DMS 273 (cell line): Measurements from ENCODE around the gene FRMD4A.
A peak's percentile ranks its signal among the peaks of the same experiment; 100 is the strongest.

Experiments used
- DNase-seq: peaks from one replicate; lab custom pipeline; 2025; ENCODE audit not compliant: unreplicated experiment; lab: John Stamatoyannopoulos, UW

Gene FRMD4A

DNA sequence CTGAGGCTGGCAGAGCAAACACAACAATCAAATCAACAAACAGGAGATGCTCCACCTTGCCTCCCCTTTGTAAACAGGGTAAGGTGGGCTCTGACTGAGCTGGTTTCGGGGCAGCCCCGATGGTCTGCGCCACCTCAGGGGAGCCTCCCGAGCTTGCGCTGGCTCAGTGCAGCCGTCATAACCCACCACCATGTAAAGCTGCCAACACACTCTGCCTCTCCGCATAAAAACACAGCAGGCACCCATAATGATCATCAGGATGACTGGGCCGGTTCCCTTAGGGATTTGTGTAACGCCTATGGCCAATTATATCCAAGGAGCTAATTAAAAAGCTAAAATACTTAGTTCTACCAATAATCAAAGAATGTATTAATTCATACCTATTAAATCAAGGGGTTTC is 619.4 kb downstream of the FRMD4A start:
- DNase-seq, result no peak

DNA sequence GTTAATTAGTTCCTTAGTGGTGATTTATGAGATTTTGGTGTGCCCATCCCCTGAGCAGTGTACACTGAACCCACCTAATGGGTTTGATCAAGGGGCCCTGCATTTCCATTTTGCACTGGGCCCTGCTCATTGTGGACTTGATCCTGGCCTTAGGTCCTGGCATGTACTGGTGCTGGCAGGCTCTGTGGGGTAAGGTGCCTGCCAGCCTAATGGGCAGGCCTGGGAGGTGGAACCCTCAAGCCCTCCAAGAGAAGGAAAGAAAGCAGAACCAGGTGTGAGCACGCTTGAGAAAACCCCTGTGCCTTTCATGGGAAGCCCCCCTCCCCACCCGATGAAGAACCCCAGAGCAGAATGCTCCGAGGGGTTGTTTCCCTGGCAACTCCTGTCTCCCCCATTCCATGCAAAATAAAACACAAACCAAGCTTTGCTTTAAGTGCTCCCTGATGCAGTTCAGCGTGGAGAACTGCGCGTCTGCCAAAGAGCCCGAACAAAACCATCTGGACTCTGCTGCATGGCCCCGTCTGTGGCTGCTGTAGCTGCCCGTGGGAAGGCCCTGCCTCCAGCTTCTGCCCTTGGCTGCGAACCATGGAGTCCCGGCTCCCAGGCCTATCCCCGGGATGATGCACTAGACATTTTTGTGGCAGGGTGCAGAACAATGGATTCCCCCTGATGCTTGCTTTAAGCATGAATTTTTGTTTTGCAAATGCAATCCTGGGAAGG is 620.6 kb downstream of the FRMD4A start:
- DNase-seq, result peak; percentile 75

DNA sequence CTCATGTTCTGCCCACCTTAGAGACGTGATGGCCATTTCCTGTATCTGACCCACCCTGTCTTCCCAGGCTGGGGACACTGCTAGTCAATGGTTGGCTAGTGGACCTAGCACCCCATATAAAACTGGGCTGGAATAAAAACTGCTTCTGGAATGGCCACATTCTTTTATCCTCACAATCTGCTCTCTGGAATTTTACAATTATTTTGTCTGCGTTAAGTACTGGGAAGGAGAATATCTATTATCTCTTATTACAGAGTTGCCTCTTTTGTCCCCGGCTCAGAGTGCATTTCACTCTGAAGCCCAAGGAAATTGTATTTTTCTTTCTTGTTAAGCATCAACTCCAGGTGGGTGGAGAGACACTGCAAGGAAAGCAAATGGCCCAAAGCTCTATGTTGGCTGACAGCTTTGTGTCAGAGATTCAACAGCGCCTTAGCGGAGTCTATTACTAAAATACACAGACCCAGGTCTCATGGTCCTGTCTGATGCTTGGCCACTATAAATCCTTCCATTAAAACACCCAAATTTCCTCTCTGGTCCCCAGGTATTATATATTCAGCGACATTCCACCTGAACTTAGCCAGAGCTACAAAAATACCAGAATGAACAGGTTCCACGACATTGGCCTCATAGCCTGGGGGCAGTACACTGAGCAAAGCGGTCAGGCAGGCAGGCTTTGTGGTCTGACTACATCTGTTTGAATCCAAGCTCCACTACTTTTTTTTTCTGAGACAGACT is 622.3 kb downstream of the FRMD4A start:
- DNase-seq, result peak; percentile 24

DNA sequence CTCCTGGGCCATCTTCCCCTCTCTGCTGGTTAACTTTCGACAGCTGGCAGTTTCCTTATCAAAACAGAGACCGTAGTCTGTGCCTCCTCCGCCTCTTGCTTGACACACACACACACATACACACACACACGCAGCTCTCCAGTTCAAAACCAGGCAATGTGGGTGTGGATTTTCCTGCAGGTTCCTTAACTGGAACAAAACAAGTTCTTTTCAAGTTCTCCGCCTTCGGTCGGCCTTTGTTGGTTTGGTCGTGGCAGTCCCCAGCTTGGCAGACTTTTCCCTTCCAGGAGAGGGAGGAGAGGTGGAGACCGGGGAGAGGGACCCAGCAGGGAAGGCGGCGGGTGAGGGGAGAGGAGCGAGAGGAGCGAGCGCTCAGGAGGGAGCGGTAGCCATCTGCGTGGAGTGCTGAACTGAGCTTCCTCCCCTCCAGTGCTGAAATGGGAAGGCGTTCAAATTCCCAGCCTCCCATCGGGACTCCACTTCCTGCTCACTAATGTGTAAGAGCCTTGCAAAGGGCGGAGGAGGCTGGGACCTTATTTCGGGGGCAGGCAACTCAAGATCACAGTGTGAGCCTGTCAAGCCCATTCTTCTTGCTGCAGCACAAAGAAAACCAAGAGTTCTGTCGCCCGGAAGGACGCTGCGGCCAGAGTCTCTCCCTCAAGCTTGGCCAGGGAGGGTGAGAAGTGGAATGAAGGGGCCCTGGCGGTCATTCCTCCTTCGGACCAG is 623.4 kb downstream of the FRMD4A start:
- DNase-seq, result peak; percentile 89

DNA sequence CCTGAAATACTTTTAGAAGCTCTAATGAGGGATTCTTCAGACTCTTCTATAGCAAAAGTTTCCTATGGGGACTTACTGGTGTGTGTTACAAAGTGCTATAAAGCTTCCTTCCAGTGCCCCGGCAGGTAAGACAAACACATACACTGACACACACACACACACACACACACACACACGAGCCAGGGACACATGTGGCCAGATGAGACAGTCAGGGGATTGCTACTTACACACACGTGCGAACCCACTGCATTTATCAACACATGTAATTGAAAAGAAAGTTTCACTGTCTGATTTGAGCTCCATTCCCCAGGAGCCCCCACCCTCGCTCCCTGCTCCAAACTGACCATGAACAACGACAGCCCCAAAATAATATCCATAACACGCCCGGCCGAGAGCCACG is 624.1 kb downstream of the FRMD4A start:
- peak; percentile 42 for DNase-seq

DNA sequence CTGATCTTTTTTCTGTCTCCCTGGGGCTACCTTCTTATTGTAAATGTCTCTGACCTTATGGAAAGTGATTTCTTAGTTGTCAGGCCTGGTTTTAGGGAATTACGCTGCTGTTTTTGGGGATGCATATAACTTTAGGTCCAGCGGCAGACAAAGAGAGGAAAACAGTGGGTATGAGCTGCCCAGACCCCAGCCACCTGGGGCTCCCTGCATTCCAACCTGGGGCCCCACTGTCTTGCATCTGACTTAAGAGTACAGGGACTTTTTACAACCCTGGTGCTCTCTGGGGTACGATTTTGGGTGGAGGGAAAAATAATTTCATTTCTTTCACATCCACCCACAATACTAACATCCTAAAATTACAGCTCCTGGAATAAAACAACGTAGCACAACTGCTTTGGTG is 624.5 kb downstream of the FRMD4A start:
- no peak for DNase-seq

DNA sequence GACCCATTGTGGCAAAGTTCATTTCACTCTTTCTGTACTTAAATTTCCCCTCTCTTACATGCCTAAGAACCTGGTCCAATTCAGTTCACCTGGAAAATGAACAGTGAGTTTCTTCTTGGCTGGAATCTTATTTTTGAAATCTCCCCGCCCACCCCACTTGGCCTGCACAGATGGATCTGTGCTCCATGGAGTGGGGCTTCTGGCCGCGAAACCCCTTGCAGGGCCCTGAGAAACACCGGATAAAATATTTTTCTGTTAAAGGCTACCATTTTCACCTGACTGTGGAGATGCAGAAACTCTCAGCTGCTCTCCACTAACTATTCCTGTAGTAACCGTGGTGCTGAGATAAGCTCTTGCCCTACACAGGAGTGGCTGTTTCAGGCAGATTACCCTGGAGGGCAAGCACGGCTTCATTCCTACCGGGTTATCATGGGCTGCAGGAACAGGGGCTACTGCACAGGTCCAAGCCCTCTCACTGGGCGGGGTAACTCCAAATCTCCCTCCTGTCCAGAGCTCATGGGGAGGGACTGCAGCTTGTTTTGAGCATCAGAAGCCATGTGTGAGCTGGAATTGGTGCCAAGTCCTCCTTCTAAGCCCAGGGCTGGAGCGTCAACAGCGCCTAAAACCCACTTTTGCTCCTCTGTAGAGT is 625.1 kb downstream of the FRMD4A start:
- DNase-seq, result peak; percentile 47

DNA sequence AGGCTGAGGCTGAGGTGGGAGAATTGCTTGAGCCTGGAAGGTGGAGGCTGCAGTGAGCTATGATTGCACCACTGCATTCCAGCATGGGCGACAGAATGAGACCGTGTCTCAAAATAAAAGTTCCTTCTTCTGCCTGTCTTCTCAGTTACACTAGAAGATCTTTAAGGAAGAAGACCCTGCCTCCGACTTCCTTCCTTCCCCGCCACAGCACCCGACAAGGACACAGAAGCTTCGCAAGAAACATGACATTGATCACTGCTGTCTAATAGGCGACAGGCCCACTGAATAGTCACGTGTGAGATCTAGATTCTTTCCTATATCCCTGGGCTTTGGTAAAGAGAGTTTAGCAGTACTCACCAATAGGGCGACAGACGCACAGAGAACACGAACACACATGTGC is 625.8 kb downstream of the FRMD4A start:
- no peak for DNase-seq

DNA sequence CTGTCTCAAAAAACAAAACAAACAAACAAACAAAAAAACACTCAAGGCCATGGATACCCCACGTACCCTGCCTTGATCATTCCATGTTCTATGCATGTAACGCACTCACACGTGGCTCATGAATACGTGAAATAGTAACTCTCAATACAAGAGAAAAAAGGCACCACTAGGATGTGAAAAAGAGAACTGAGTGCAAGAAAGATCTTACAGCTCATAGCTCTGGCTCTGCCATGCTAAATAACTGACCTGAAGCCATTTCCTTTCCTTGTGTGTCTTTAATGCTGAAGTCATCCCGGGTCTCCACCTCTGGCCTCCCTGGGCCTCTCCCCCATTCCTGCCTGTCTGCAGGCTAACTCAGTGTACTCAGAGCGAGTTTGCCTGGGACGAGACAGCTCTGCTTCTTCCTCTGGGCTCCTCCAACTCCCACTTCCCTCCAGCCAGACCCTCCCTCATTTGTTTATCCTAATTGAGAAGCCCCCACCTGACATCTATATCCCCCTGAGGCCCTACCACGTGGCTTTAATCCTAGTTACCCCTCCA is 626.7 kb downstream of the FRMD4A start:
- no peak for DNase-seq

DNA sequence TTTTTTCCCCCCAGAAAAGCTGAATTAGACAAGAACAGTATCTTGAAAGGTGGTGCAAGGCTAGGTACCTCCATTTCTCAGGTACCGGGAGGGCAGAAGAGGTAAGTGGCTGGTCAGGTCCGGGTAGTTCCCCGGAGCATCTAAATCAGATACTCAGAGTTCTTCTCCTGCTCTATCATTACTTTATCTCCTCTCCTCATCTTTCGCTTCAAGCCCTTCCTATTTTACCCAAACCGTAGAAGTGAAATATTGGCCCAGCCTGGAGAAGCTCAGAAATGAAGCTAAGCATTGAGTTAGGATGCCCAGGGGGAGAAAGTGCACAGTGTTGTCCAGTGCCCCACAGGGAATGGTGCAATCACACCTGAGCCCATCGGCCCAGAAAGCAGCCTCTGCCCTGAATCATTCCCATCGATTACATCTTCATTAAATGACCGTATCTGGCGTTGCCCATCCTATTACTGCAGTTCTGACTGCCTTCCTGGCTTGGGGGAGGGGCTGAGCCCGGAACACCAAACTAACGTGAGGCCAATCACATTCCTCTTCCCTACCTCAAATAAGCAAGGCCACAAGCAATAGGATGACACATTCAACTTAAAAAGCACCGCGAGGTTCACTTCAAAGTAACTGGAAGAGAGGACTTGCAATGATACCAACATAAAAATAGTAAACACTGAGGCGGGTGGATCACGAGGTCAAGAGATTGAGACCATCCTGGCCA is 627.5 kb downstream of the FRMD4A start:
- DNase-seq, result no peak

DNA sequence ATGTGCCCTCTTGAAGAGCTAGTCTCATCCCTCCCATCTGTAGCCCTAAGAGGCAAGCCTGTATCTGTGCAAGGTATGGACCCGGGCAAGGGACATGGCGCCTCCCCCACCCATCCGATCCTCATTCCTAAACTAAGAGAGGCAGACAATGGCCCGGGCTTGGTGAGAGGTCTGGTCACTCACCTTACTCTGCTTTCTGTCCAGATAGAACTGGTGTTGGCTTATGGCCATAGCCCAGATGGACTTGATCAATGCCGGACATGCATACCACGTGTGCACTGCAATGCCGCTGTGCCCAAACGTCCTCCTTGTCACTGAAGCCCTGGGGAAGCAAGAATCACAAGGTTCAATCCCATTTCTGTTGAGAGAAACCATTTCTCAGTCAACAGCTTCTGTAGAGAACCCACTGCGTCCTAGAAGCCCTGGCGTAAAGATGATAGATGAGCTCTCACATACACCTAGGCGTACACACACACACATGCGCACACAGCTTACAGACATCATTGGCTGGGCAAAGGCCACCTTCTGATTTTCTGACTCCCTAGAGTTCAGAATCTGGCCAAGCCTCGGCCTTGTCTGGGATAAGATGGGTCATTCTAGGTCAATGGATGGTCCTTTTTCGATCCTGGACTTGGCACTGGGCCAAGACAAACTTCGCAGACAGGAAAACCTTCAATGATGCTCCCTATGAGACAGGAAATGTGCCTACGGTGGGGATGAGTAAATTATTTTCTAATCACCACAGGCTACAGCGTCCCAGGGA is 629.4 kb downstream of the FRMD4A start:
- DNase-seq, result no peak

DNA sequence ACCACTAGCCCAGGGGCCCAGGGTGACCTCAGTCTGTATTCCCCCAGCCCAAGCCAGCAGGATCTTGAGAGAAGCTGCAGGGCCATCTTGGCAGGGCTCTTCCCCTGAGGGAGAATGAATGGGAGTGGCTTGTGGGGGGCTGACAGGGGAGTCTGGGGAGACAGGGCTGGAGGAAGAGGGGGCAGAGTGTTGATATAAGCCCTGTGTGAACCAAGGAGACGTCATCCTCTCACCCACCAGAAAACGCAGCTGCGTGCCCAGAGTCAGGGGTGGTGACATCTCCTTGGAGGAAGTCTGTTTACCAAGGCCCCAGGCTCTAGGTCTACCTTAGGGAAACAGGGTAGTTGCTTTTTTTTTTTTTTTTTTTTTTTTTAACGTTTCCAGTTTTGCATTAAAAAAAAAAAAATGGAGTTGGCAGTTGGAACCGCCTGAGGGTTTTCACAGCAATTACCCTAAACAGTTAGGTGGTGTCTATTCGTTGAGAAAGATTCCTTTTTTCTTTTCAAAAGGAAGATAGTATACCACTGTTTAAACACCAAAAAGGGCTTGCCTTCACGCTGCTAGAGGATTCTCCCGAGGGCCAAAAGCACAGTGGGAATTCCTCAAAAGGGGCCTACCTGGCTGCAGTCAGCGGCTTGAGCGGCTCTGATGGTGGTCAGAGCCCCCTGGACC is 630.1 kb downstream of the FRMD4A start:
- no peak for DNase-seq

DNA sequence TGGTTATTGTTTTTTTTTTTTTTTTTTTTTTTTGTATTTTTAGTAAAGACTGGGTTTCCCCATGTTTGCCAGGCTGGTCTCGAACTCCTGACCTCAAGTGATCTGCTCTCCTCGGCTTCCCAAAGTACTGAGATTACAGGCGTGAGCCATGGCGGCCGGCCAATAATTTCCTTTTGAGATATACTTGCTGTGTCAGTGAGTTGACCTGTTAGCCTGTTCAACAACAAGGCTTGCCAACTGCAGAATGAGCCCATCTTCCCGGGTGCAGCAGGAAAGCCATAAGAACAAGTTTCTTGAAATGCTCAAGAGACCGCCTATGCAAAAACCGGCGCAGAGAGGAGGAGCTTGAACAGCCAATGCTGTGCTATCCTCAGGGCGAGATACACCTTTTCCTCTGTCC is 631.5 kb downstream of the FRMD4A start:
- no peak for DNase-seq

DNA sequence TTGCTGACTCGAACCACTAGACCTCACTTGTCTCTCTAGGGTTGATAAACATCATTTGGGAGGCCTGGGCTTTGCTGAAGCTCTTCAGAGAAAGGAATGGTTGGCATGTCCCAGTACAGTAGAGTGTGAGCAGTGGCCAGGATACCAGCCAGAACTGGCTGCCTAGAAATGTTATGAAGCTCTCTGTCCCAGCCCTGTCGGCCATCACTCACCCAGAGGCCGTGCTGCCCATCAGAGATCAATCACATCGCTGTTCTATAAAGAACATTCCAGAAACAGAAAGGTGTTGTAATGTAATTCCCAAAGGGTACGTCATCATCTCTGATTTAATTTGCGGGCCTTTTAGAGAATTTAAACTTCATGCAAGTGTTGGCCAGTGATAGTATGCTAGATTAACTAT is 632.5 kb downstream of the FRMD4A start:
- DNase-seq, result no peak

DNA sequence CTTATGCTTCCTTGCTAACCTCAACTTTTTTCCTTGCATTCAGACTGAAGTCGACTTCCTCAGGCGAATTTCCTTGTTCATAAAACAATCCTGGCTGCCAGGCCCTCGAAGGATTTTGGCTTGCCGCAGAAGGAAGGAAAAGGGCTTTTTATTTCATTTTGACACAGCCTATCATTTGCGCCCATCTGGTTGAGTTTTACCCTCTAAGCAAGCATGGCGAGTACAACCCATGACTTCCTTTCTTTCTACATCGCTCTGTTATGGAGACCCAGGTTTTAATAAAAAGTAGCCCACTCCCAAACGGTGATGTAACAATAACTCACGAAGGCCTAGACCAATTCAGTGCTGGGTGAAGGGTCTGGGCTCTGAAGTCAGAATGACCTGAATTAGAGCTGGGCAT is 634.7 kb downstream of the FRMD4A start:
- DNase-seq, result no peak

DNA sequence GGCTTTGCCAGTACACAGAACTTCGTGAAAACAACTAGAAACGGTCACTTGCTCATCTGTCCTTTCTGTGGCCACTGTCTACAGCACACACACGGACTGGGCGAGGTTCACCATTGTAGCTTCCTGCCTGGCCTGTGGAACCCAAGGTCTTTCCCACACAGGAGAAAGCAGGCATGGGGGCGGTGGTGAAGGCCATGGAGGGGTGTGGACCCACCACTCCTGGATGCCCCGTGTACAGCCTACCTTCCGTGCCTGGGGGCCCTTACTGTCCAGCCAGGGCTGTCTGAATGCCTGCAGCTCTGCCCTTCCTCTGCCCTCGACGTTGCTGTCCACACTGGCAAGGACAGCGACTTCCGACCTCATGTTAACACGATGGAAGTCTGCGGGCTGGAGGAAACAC is 635.1 kb downstream of the FRMD4A start:
- no peak for DNase-seq

DNA sequence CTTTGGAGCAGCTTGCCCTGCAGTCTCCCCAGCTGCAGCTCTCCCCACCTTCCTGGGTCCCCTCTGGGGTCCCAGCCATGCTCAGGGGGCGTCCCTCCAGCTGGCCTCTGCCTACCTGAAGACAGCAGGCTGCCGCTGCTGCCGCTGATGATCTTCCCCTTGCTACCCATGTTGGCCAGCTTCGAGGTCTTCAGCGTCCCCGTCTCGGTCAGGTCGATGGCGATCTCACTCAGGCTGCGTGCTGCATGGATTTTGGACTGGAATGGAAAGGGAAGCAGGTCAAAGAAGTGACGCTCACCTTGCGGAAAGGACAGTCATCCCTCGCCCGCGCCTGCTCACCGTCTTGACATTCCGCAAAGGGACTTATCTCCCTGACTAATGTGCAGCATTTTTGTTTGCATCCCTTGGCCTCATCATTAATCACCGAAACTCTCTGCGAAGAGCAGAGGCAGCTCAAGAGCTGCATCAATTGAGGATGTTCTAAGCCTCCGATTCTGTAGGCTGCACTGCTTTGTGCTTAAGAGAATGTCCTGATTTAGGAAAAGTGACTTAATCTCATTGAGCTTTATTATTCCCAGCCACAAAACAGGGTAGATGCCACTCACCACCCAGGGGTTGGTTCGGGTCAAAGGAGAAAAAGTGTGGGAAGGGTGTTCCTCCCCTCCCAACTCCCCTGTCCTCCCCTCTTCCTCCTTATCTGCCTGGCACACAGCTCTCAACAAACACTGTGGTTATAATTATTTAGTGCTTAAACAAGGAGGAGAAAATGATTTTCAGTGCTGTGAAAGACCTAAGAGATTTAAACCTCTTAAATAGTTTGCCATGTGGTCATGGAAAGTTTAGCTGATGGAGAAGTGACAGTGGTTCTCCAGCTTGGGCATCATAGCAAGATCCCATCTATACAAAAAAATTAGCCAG is 636.7 kb downstream of the FRMD4A start:
- DNase-seq, result no peak

DNA sequence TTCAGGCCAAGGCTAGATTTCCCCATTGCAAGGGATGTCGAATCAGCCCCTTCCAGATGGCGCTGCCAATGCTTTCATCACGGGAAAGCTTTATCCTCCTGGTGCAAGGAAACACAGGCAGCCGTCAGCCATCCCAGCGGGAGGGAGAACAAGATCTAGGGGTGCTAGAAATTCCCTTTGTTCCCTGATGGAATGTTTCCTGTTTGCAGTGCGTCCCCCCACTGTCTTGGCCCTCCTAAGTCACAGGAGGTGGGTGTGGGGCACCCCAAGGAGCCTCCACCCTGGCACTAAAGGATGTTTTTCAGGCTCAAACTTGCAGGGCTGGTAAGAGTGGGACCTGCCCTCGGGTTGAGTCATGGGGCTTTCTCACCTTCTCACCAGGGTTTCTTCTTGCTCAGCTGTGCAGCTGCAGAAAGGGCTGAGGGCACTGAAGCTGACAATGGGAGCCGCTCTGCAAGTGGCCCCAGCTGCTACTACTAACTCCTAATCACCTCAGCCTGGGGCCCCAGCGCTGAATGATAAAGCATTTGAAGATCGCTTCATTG is 640.4 kb downstream of the FRMD4A start:
- DNase-seq, result no peak
